GM23248 (cell line): Measurements from ENCODE around the gene RNF214. TPM values are rescaled to one million over a fixed set of nuclear protein-coding genes. Genes with fewer than 3 reads are reported as not detected.

Experiments used
- DNase-seq: peaks from one replicate; pipeline ENCODE4 v3.0.0-alpha.2; 2015
- H2AFZ ChIP-seq: fragments of 200-600 bp; sonication (generic); 2 replicates; pipeline ENCODE4 v1.6.1; 2016; ENCODE audit warnings: antibody characterized with exemption
- H3F3A ChIP-seq: fragments of 200-600 bp; sonication (generic); 2 replicates; pipeline ENCODE4 v1.6.1; 2016; ENCODE audit warnings: mild to moderate bottlenecking, antibody characterized with exemption, mixed run types; ENCODE audit not compliant: insufficient read depth
- H3K27ac ChIP-seq: fragments of 200-600 bp; sonication (generic); 2 replicates; pipeline ENCODE4 v1.5.1; 2016; ENCODE audit warnings: mild to moderate bottlenecking
- H3K27me3 ChIP-seq: fragments of 200-600 bp; sonication (generic); replicated peaks from 2 replicates; pipeline ENCODE4 v1.6.1; 2016; ENCODE audit warnings: mild to moderate bottlenecking; ENCODE audit not compliant: insufficient read depth
- H3K36me3 ChIP-seq: fragments of 200-600 bp; sonication (generic); 2 replicates; pipeline ENCODE4 v1.6.1; 2016; ENCODE audit warnings: low read depth, mild to moderate bottlenecking
- H3K4me1 ChIP-seq: fragments of 200-600 bp; sonication (generic); 2 replicates; pipeline ENCODE4 v1.6.1; 2016; ENCODE audit warnings: mild to moderate bottlenecking; ENCODE audit not compliant: insufficient read depth
- H3K4me2 ChIP-seq: fragments of 200-600 bp; sonication (generic); one replicate; pipeline ENCODE4 v1.6.1; 2016; ENCODE audit warnings: mild to moderate bottlenecking; ENCODE audit not compliant: unreplicated experiment
- H3K4me3 ChIP-seq: fragments of 200-600 bp; sonication (generic); 2 replicates; pipeline ENCODE4 v1.5.1; 2016; ENCODE audit warnings: mild to moderate bottlenecking
- H3K79me2 ChIP-seq: fragments of 200-600 bp; sonication (generic); 2 replicates; pipeline ENCODE4 v1.6.1; 2016; ENCODE audit warnings: mild to moderate bottlenecking; ENCODE audit not compliant: insufficient read depth
- H3K9ac ChIP-seq: fragments of 200-600 bp; sonication (generic); 2 replicates; pipeline ENCODE4 v1.6.1; 2016; ENCODE audit warnings: mild to moderate bottlenecking
- H3K9me2 ChIP-seq: fragments of 200-600 bp; sonication (generic); 2 replicates; pipeline ENCODE4 v1.6.1; 2016; ENCODE audit warnings: mixed run types, mild to moderate bottlenecking, moderate library complexity; ENCODE audit not compliant: insufficient read depth
- H3K9me3 ChIP-seq: fragments of 200-600 bp; sonication (generic); one replicate; pipeline ENCODE4 v1.6.1; 2017; ENCODE audit warnings: low read depth
- H4K20me1 ChIP-seq: fragments of 200-600 bp; sonication (generic); 2 replicates; pipeline ENCODE4 v1.6.0; 2016; ENCODE audit not compliant: insufficient read depth
- EZH2 ChIP-seq: fragments of 200-600 bp; sonication (generic); IDR thresholded peaks from 2 replicates; pipeline ENCODE4 v1.6.1; 2018; ENCODE audit warnings: antibody characterized with exemption, mild to moderate bottlenecking; ENCODE audit not compliant: insufficient read depth, poor library complexity, severe bottlenecking
- EZH2phosphoT487 ChIP-seq: fragments of 200-600 bp; sonication (generic); IDR thresholded peaks from 2 replicates; pipeline ENCODE4 v1.6.1; 2018; ENCODE audit warnings: antibody characterized with exemption, moderate library complexity, mild to moderate bottlenecking, low read depth; ENCODE audit not compliant: insufficient read depth
- WGBS, 2 experiments: methylation state at CpG; one replicate each; pipeline ENCODE4 v1.1.6; 2015 to 2017; ENCODE audit warnings: low lambda C conversion rate in 2 of 2, low coverage in 1 of 2; ENCODE audit errors: missing lambda C conversion rate in 2 of 2; 5-methylcytosine and 5-hydroxymethylcytosine counted together
- in situ Hi-C: fragments of 300-500 bp; cut with MboI; formaldehyde crosslinking; loops from 2 replicates; pipeline ENCODE4 v1.15.0; 2020
- polyA plus RNA-seq: library from polyadenylated mRNA; unstranded; fragments of >200 nt; fragmentation: Nextera tagmentation; extraction: Ambion mirVana; gene quantifications from 2 replicates; pipeline ENCODE4 v1.2.1, GENCODE V29; 2016
- total RNA-seq: library from RNA; depleted of rRNA; stranded (reverse); fragments of >200 nt; shearing (Covaris generic); gene quantifications from 2 replicates; pipeline ENCODE4 v1.2.3, GENCODE V29; 2014

Gene RNF214
- total and polyA plus RNA-seq, 2 experiments from 2014 or later, result 5.8 to 11.3 TPM

- Histone ChIP-seq H3K27ac (no peak overlapping the region), H2AFZ (no peak overlapping the region), H4K20me1 (no peaks in the 10 kb centered on the region), H3K4me3 (no peak overlapping the region), H3K9ac (no peak overlapping the region), H3K79me2 (no peaks in the 10 kb centered on the region), H3K36me3 (peaks cover 34% of the 10 kb centered on the region), H3F3A (no peaks in the 10 kb centered on the region), H3K9me2 (no peaks in the 10 kb centered on the region), H3K27me3 (no peaks in the 10 kb centered on the region), H3K4me2 (no peak overlapping the region), H3K4me1 (no peaks in the 10 kb centered on the region), H3K9me3 (no peaks in the 10 kb centered on the region)
- TF ChIP-seq EZH2, result no peak
- TF ChIP-seq EZH2phosphoT487, result no peak
- 95 to 100% methylated on average over 1 of the region's 1 CpG for WGBS, 2 experiments
- DNase-seq, result no peak
- in situ Hi-C loops, result no loop called here
These were observed 57.3 kb downstream of the RNF214 start for GRCh38 chr11:117289795-117290194.

GRCh38 chr11:117290809-117291396 is 58.4 kb downstream of the RNF214 start, which contains the start of gene BACE1-AS:
TSS of gene BACE1-AS (plus strand) at chr11:117291346.
- H2AFZ ChIP-seq, result no peak within 1 kb of the TSS
- peaks cover 25% of the 10 kb centered on the region for H3K36me3 ChIP-seq
- H3K4me3 ChIP-seq, result no peak within 1 kb of the TSS
- H3K9me2 ChIP-seq, result no peaks in the 10 kb centered on the region
- no peaks in the 10 kb centered on the region for H3K27me3 ChIP-seq
- no peaks in the 10 kb centered on the region for H3F3A ChIP-seq
- no peak for DNase-seq
- H3K9me3 ChIP-seq, result no peaks in the 10 kb centered on the region
- in situ Hi-C loops, result no loop called here
- TF ChIP-seq EZH2phosphoT487 (no peak), EZH2 (no peak)
- H3K79me2 ChIP-seq, result no peaks in the 10 kb centered on the region
- no peaks in the 10 kb centered on the region for H3K4me1 ChIP-seq
- H3K9ac ChIP-seq, result no peak within 1 kb of the TSS
- WGBS, 2 experiments, result 92 to 93% methylated on average over 8 of the region's 8 CpGs
- no peaks in the 10 kb centered on the region for H4K20me1 ChIP-seq
- no peak within 1 kb of the TSS for H3K27ac ChIP-seq
- H3K4me2 ChIP-seq, result no peak within 1 kb of the TSS

- H3K9me3 ChIP-seq, result no peaks in the 10 kb centered on the region
- H3K79me2 ChIP-seq, result no peaks in the 10 kb centered on the region
- H3K4me2 ChIP-seq, result no peak overlapping the region
- no peak for DNase-seq
- H4K20me1 ChIP-seq, result no peaks in the 10 kb centered on the region
- no peak for TF ChIP-seq EZH2phosphoT487
- no peak for TF ChIP-seq EZH2
- no peaks in the 10 kb centered on the region for H3K27me3 ChIP-seq
- H3K27ac ChIP-seq, result no peak overlapping the region
- H3K4me1 ChIP-seq, result no peaks in the 10 kb centered on the region
- H3F3A ChIP-seq, result no peaks in the 10 kb centered on the region
- H3K36me3 ChIP-seq, result peaks cover 20% of the 10 kb centered on the region
- H3K4me3 ChIP-seq, result no peak overlapping the region
- H3K9me2 ChIP-seq, result no peaks in the 10 kb centered on the region
- 96 to 100% methylated on average over 2 of the region's 2 CpGs for WGBS, 2 experiments
- in situ Hi-C loops, result no loop called here
- no peak overlapping the region for H3K9ac ChIP-seq
- no peak overlapping the region for H2AFZ ChIP-seq
These were observed 60.1 kb downstream of the RNF214 start for GRCh38 chr11:117292616-117293015.

- no peaks in the 10 kb centered on the region for H4K20me1 ChIP-seq
These were observed 63.1 kb downstream of the RNF214 start for GRCh38 chr11:117295438-117296137.

More at GRCh38 chr11:117295438-117296137, 63.1 kb downstream of the RNF214 start:
- H3K9me3 ChIP-seq, result no peaks in the 10 kb centered on the region
- H3F3A ChIP-seq, result no peaks in the 10 kb centered on the region
- H3K27ac ChIP-seq, result no peak overlapping the region
- no peak overlapping the region for H2AFZ ChIP-seq
- no peak overlapping the region for H3K4me3 ChIP-seq
- peaks cover 4% of the 10 kb centered on the region; the same call in 1 of the 2 replicates for H3K4me1 ChIP-seq
- H3K4me2 ChIP-seq, result no peak overlapping the region
- no peaks in the 10 kb centered on the region for H3K79me2 ChIP-seq
- in situ Hi-C loops, result no loop called here
- H3K9me2 ChIP-seq, result no peaks in the 10 kb centered on the region
- H3K9ac ChIP-seq, result no peak overlapping the region
- H3K36me3 ChIP-seq, result peaks cover 11% of the 10 kb centered on the region
- H3K27me3 ChIP-seq, result no peaks in the 10 kb centered on the region
- no peak for TF ChIP-seq EZH2phosphoT487
- no peak for TF ChIP-seq EZH2
- DNase-seq, result no peak
- 74 to 75% methylated on average over 9 of the region's 9 CpGs for WGBS, 2 experiments
